Effector memory CD4-positive, alpha-beta T cell (primary cell): ENCODE measurements around the gene MRPL10.

Experiments used
- DNase-seq, 3 donors: peaks; one replicate each; pipeline ENCODE4 v3.0.0-alpha.2; 2020
- H3K27ac ChIP-seq: 2 replicates; pipeline ENCODE4 v1.7.0; 2013; ENCODE audit warnings: mild to moderate bottlenecking, low read length, moderate library complexity; ENCODE audit not compliant: insufficient read depth, poor library complexity, severe bottlenecking
- H3K27me3 ChIP-seq: replicated peaks from 2 replicates; pipeline ENCODE4 v1.7.0; 2013; ENCODE audit warnings: mild to moderate bottlenecking, low read length; ENCODE audit not compliant: insufficient read depth, control insufficient read depth, poor library complexity, severe bottlenecking
- H3K36me3 ChIP-seq: 2 replicates; pipeline ENCODE4 v1.7.0; 2013; ENCODE audit warnings: mild to moderate bottlenecking, low read length, moderate library complexity; ENCODE audit not compliant: control insufficient read depth, insufficient read depth
- H3K4me1 ChIP-seq: 2 replicates; pipeline ENCODE4 v1.7.0; 2013; ENCODE audit warnings: low read length, mild to moderate bottlenecking; ENCODE audit not compliant: control insufficient read depth, insufficient read depth, poor library complexity, severe bottlenecking
- H3K4me3 ChIP-seq: 2 replicates; pipeline ENCODE4 v1.7.0; 2013; ENCODE audit warnings: low read length, low read depth, mild to moderate bottlenecking; ENCODE audit not compliant: insufficient read depth, poor library complexity, severe bottlenecking
- H3K9me3 ChIP-seq: 2 replicates; pipeline ENCODE4 v1.7.0; 2013; ENCODE audit warnings: mild to moderate bottlenecking, low read length, moderate library complexity; ENCODE audit not compliant: control insufficient read depth

Gene MRPL10

DNA sequence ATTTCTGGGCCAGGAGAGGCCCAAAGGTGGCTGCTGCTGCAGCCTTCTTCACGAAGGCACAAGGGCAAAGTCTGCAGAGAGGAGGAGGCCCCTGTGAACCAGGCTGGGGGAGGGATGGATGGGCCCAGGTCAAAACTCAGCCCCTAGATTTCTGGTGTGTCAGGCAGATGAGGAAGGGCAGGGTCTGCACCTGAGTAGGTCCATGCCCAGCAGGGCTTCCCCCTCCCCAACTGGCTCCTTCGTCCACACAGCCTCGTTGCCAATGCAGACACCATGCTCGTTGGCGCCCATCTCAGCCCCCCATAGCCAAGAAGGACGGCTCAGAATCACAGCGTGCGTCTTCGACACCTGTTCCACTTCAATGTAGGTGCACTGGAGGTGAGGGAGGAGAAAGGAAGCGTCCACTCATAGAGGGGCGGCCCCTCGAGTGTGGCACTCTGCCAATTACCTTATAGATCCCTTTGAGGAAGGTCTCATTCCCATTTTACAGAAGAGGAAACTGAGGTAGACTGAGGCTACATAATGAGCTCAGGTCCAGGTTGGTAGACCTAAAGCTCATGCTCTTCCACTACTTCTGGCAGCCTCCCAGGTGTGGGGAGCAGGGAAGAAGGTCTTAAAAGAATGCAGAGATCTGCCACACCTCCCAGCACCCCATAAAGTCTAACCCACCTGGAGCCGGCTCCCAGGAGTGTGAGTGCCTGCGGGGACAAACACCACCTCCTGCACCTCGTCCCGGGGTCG is 8.8 kb upstream of the MRPL10 start:
- Histone ChIP-seq H3K27ac (no peak overlapping the region), H3K4me3 (peak overlapping the region; percentile 82), H3K4me1 (peaks cover 22% of the 10 kb centered on the region), H3K27me3 (peaks cover 8% of the 10 kb centered on the region), H3K36me3 (peaks cover 3% of the 10 kb centered on the region), H3K9me3 (no peaks in the 10 kb centered on the region)
- DNase-seq: no peak

DNA sequence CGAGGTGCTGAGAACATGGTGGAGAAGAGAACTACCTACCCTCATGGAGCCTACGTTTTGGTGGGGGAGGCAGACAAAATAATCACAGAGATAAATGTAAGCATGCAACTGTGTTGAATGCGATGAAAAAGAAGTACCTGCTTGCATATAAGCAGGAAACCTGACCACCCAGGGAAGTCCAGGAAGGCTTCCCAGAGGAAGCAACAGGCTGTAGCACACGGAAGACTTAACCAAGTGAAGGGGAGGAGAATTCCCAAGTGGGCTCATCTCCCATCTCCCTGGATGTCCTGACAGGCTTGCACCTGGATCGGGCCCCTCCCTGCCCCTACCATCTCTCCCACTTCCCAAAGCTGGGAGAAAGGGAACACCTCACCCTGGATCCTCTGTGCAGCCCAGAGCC is 7.7 kb upstream of the MRPL10 start:
- Histone ChIP-seq H3K27ac (no peak overlapping the region), H3K9me3 (no peaks in the 10 kb centered on the region), H3K36me3 (peaks cover 3% of the 10 kb centered on the region), H3K4me3 (no peak overlapping the region), H3K4me1 (peaks cover 27% of the 10 kb centered on the region), H3K27me3 (no peaks in the 10 kb centered on the region)
- no peak for DNase-seq

DNA sequence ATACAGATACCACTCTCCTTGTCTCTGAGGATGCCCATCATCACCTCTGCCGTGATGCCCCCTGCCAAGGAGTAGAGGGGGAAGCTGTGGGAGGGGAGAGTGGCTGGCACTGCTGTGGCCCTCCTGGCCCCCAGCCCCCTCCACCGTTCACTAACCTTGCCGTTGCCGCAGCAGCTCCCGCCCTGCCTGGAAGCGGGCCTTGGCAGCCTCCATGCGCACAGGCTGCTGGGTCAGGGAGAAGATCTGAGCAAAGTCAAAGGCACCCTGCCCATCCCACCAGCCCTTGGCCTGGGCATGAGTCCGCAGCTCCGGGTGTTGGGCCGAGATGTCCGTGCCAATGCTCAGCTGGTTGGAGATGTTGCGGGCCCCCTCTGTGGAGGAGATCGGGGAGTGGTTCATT is 7.3 kb upstream of the MRPL10 start:
- H3K27me3 ChIP-seq: no peaks in the 10 kb centered on the region
- H3K4me1 ChIP-seq: peaks cover 27% of the 10 kb centered on the region
- H3K9me3 ChIP-seq: no peaks in the 10 kb centered on the region
- DNase-seq: no peak
- H3K36me3 ChIP-seq: peaks cover 3% of the 10 kb centered on the region
- no peak overlapping the region for H3K4me3 ChIP-seq
- no peak overlapping the region for H3K27ac ChIP-seq

DNA sequence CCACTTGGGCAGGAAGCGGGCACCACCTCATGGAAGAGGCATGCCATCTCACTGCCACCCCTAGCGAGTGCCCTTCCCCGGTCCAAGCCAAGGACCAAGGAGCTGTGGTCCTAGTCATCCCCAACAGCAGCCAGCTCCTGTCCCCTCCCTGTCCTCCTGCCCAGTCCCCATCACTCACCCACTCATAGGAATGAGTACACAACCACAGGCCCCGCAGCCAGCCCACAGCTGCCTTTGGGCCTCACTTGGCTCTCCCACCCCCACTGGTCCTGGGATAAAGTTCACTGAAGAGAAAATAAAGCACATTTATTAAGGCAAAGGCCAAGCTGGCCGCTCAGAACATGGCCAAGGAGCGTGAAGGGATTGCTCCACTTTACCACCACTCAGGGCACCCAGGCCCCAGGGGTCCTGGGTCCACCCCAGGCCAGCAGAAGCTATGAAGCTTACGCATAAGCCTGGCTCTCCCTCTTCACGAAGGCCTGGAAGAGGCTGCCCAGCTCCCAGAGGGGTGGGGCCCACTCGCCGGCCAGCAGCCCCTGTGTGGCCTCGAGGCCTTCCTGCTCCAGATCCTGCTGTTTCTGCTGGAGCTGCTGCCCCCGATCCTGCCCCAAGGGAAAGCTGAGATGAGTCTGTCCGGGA is 6.2 kb upstream of the MRPL10 start:
- no peaks in the 10 kb centered on the region for H3K9me3 ChIP-seq
- H3K4me1 ChIP-seq: peaks cover 25% of the 10 kb centered on the region
- H3K4me3 ChIP-seq: no peak overlapping the region
- H3K27ac ChIP-seq: no peak overlapping the region
- H3K36me3 ChIP-seq: peaks cover 3% of the 10 kb centered on the region
- H3K27me3 ChIP-seq: no peaks in the 10 kb centered on the region
- no peak for DNase-seq

DNA sequence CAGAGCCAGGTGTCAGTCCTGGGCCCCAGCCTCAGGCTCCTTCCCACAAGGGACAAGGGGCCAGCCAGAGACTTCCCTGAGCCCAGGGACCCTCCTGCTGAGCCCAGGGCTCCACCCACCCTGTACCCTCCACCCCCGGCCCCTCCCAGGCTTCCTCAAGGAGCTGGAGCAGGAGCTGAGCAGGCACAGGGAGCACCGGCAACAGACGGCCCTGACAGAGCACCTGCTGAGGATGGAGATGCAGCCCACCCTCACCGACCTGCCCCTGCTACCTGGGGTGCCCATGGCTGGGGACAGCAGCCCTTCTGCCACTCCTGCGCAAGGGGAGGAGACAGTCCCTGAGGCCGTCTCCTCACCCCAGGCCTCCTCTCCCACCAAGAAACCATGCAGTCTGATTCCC is 5.3 kb upstream of the MRPL10 start:
- Histone ChIP-seq H3K4me1 (peaks cover 23% of the 10 kb centered on the region), H3K36me3 (peaks cover 3% of the 10 kb centered on the region), H3K4me3 (no peak overlapping the region), H3K27me3 (no peaks in the 10 kb centered on the region), H3K9me3 (no peaks in the 10 kb centered on the region), H3K27ac (no peak overlapping the region)
- DNase-seq: no peak

DNA sequence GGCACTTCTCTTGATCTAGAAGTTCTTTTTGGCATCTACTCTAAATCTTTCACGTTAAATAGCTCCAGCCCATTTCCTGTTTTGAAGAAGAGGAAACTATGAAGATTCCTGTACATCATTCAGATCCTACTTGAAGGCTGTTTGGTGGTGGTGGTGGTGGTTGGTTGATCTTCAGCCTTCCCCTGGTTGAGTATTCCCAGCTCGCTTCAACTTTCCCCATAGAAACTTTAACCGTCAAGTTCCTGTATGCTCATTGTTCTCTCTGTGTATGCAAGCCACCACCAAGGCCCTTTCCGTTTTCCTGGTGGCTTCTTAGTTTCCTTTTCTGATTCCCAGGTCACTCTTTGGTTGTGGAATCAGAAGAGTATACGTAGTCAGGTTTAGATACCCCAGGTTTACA is 3.4 kb upstream of the MRPL10 start:
- no peaks in the 10 kb centered on the region for H3K27me3 ChIP-seq
- no peak overlapping the region for H3K4me3 ChIP-seq
- no peak overlapping the region for H3K27ac ChIP-seq
- H3K4me1 ChIP-seq: peaks cover 20% of the 10 kb centered on the region
- DNase-seq: no peak
- H3K36me3 ChIP-seq: peaks cover 3% of the 10 kb centered on the region
- H3K9me3 ChIP-seq: no peaks in the 10 kb centered on the region

DNA sequence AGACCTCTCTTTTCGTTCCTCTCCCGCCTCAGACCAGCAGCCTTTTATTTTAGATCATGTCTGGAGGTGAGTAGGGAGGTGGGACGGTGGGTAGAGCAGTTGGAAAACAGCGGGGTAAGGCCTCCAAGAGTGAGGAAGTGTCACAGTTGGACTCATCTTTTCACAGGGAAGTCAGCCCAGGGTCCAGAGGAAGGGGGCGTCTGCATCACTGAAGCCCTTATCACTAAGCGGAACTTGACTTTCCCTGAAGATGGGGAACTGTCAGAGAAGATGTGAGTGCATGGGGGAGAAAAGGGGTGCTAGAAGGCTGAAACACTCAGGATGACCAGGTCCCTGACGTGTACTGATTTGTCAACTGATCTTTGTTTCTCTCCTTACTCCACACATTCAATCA is 590 bp upstream of the MRPL10 start:
- peaks cover 4% of the 10 kb centered on the region for H3K36me3 ChIP-seq
- H3K27me3 ChIP-seq: no peaks in the 10 kb centered on the region
- no peak for DNase-seq
- H3K4me3 ChIP-seq: peak overlapping the region; percentile 76
- peak overlapping the region; percentile 91 for H3K27ac ChIP-seq
- peaks cover 24% of the 10 kb centered on the region for H3K4me1 ChIP-seq
- no peaks in the 10 kb centered on the region for H3K9me3 ChIP-seq

DNA sequence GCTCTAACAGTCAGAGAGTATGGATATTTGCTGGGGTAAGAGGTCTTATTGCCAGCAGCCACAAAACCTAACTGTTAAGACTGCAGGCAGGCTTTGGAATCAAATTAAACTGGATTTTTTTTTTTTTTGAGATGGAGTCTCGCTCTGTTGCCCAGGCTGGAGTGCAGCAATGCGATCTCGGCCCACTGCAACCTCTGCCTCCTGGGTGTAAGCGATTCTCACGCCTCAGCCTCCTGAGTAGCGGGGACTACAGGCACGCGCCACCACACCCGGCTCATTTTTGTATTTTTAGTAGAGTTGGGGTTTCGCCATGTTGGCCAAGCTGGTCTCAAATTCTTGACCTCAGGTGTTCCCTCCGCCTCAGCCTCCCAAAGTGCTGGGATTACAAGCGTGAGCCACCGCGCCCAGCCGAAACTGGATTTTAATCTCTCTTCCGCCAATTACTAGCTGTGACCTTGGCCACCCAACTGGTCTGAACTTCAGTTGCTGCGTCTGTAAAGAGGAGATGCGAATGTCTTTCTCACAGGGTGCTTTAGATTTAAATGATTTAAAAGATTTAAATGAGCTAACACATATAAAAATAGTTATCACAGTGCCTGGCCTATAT is 842 bp downstream of the MRPL10 start:
- DNase-seq: no peak
- peaks cover 24% of the 10 kb centered on the region for H3K4me1 ChIP-seq

DNA sequence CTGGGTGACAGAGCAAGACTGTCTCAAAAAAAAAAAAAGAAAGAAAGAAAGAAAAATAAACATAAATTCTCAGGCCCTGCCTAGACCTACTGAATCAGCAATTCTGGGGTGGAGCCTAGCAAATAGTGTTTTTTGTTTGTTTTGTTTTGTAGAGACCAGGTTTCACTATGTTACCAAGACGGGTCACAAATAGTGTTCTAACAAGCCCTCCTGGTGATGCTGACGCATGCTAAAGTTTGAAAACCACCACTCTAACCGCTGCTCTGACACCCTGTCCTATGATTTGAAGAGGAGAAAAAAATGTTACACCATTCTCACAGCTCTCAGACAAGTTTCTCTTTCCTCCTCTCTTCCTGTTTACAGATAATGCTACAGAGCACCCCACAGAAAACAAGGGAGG is 1.5 kb downstream of the MRPL10 start:
- peak; percentile 62 to 69 (median 67) for DNase-seq
- no peaks in the 10 kb centered on the region for H3K27me3 ChIP-seq
- peak overlapping the region; percentile 91 for H3K27ac ChIP-seq
- H3K36me3 ChIP-seq: peaks cover 18% of the 10 kb centered on the region
- H3K4me3 ChIP-seq: peak overlapping the region; percentile 2
- H3K9me3 ChIP-seq: no peaks in the 10 kb centered on the region
- H3K4me1 ChIP-seq: peaks cover 21% of the 10 kb centered on the region

More for the DNA sequence above, 842 bp downstream of the MRPL10 start:
- no peaks in the 10 kb centered on the region for H3K9me3 ChIP-seq
- H3K36me3 ChIP-seq: peaks cover 15% of the 10 kb centered on the region
- peak overlapping the region; percentile 91 for H3K27ac ChIP-seq
- peak overlapping the region; percentile 76 for H3K4me3 ChIP-seq
- H3K27me3 ChIP-seq: no peaks in the 10 kb centered on the region

DNA sequence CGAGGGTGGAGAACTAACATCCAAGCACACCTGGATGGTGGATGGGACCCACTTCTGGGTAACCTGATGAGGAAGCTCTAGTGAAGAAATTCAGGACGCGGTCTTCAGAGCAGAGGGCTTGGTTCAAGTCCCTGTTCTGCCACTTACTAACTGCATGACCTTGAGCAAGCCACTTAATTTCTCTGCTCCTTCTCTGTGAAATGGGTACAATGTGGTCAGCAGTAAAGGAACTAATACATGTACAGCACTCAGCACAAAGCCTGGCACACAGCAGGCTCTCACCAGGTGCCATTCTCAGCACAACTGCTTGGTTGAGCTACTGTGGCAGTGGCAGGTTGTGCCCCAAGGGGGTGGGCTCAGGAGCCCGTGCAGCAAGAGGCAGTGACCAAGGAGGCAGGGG is 7.8 kb downstream of the MRPL10 start:
- Histone ChIP-seq H3K27me3 (no peaks in the 10 kb centered on the region), H3K27ac (no peak overlapping the region), H3K36me3 (peaks cover 39% of the 10 kb centered on the region)

More for the DNA sequence above, 7.8 kb downstream of the MRPL10 start:
- Histone ChIP-seq H3K9me3 (no peaks in the 10 kb centered on the region), H3K4me1 (peaks cover 18% of the 10 kb centered on the region), H3K4me3 (no peak overlapping the region)
- DNase-seq: no peak
